DMS 273 (cell line): ENCODE data around the gene ZGLP1.

Source experiments
- DNase-seq: peaks from one replicate; lab custom pipeline; 2025; ENCODE audit not compliant: unreplicated experiment; lab: John Stamatoyannopoulos, UW

ZGLP1 gene

DNA sequence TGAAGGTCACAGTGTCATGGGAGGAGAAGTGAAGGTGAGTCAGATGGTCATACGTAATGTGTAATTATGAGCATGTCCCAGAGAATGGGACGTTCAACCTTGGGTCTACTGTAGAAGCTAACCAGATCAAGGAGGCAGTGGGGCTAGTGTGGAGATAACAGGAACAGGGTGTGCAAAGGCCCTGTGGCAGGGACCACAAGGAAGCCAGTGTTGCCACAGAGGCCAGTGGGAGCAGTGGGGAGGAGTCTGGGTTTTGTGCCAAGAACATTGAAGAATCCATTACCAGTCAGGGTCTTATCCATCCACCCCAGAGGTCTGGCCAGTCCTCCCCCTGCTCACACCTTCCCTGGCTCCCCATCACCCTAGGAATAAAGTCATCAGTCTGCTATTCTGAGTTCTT is 54.3 kb downstream of the ZGLP1 start:
- no peak for DNase-seq
